Central memory CD8-positive, alpha-beta T cell (primary cell): Measurements from ENCODE around the gene ARHGAP26.
A peak's percentile ranks its signal among the peaks of the same experiment; 100 is the strongest.
"Not testable (repeated sequence)": the region's sequence is repeated elsewhere in the genome, so short reads cannot be mapped to it uniquely, and the experiment has no call there.

ENCODE experiments used
- ATAC-seq: fragments of 150-1000 bp; cut with Tn5 transposase; replicated peaks from 2 replicates; pipeline ENCODE4 v1.10.0; 2022; ENCODE audit warnings: mild to moderate bottlenecking, moderate FRiP score, moderate number of reproducible peaks; ENCODE audit not compliant: poor library complexity, severe bottlenecking; ENCODE audit errors: extremely low read depth
- DNase-seq, 2 donors: peaks; one replicate each; pipeline ENCODE4 v3.0.0; 2021; ENCODE audit warnings: low spot score in 2 of 2
- H3K27ac Mint-ChIP-seq: one replicate; pipeline ENCODE4 v1.8.0; 2022; ENCODE audit warnings: low read depth, mild to moderate bottlenecking, moderate library complexity, mixed read lengths
- H3K27me3 Mint-ChIP-seq: one replicate; pipeline ENCODE4 v1.8.0; 2022; ENCODE audit warnings: mixed read lengths
- H3K36me3 Mint-ChIP-seq: one replicate; pipeline ENCODE4 v1.8.0; 2022; ENCODE audit warnings: mild to moderate bottlenecking, moderate library complexity, mixed read lengths; ENCODE audit not compliant: insufficient read depth
- H3K4me1 Mint-ChIP-seq: one replicate; pipeline ENCODE4 v1.8.0; 2022; ENCODE audit warnings: mixed read lengths
- H3K4me3 Mint-ChIP-seq: one replicate; pipeline ENCODE4 v1.8.0; 2022; ENCODE audit warnings: mild to moderate bottlenecking, moderate library complexity, mixed read lengths
- H3K9me3 Mint-ChIP-seq: one replicate; pipeline ENCODE4 v1.8.0; 2022; ENCODE audit warnings: mixed read lengths

Gene ARHGAP26

DNA sequence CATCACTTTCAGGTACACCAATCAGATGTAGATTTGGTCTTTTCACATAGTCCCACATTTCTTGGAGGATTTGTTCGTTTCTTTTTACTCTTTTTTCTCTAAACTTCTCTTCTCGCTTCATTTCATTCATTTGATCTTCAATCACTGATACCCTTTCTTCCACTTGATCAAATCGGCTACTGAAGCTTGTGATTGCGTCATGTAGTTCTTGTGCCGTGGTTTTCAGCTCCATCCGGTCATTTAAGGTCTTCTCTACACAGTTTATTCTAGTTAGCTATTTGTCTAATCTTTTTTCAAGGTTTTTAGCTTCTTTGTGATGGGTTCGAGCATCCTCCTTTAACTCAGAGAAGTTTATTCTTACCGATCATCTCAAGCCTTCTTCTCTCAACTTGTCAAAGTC is 219.9 kb downstream of the ARHGAP26 start:
- Mint-ChIP-seq H3K9me3 (peaks cover 13% of the 10 kb centered on the region), H3K4me1 (peaks cover 65% of the 10 kb centered on the region)
- ATAC-seq, H3K27ac Mint-ChIP-seq, H3K27me3 Mint-ChIP-seq, H3K36me3 Mint-ChIP-seq, DNase-seq, H3K4me3 Mint-ChIP-seq: not testable (repeated sequence)

DNA sequence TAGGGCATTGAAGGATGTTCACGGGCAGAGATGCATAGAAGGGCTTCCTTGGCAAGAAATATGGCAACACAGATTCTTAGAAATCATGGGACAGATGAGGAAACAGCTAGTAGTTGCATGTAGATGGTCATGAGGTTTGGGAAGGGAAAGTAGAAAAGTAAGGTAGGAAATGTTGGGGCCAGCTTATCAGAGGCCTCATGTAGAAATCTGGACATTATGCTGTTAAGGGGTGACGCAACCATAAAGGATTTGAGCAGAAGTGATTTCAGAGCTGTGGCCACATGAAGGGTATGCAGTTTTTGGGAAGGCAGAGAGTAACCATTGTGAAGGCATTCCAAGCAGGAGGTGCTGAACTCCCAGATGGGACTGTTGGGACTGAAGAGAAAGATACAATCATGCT is 224.0 kb downstream of the ARHGAP26 start:
- ATAC-seq (no peak), DNase-seq (no peak)
- Mint-ChIP-seq H3K27me3 (no peaks in the 10 kb centered on the region), H3K4me3 (peak overlapping the region; percentile 22), H3K27ac (peak overlapping the region; percentile 56), H3K9me3 (peaks cover 5% of the 10 kb centered on the region), H3K4me1 (peaks cover 83% of the 10 kb centered on the region), H3K36me3 (peaks cover 14% of the 10 kb centered on the region)

DNA sequence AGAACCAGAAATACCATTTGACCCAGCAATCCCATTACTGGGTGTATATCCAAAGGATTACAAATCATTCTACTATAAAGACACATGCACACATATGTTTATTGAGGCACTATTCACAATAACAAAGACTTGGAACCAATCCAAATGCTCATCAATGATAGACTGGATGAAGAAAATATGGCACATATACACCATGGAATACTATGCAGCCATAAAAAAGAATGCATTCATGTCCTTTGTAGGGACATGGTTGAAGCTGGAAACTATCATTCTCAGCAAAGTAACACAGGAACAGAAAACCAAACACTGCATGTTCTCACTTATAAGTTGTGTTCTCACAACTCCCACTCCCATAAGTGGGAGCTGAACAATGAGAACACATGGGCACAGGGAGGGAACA is 225.4 kb downstream of the ARHGAP26 start:
- H3K9me3 Mint-ChIP-seq, DNase-seq, H3K27me3 Mint-ChIP-seq, ATAC-seq: not testable (repeated sequence)
- H3K4me3 Mint-ChIP-seq = peak overlapping the region; percentile 12
- H3K27ac Mint-ChIP-seq = peak overlapping the region; percentile 56
- peaks cover 14% of the 10 kb centered on the region for H3K36me3 Mint-ChIP-seq
- peaks cover 82% of the 10 kb centered on the region for H3K4me1 Mint-ChIP-seq

DNA sequence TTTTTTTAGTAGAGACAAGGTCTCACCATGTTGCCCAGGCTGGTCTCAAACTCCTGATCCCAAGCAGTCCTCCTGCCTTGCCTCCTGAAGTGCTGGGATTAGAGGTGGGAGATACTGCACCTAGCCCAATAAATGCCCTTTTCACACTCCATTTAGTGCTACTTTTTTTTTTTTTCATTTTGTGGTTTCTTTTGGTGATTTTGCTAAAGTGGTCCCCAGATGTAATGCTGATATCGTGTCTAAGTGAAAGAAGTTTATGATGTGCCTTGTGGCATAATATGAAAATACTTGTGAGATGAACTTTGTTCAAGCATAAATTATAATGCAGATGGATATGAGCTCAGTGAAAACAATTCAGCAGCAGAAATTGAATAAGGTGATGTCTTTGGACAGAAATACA is 227.4 kb downstream of the ARHGAP26 start:
- Mint-ChIP-seq H3K4me1 (peaks cover 85% of the 10 kb centered on the region), H3K27me3 (no peaks in the 10 kb centered on the region), H3K4me3 (peak overlapping the region; percentile 41), H3K9me3 (no peaks in the 10 kb centered on the region), H3K36me3 (peaks cover 25% of the 10 kb centered on the region), H3K27ac (peak overlapping the region; percentile 64)
- ATAC-seq (no peak), DNase-seq (no peak)

DNA sequence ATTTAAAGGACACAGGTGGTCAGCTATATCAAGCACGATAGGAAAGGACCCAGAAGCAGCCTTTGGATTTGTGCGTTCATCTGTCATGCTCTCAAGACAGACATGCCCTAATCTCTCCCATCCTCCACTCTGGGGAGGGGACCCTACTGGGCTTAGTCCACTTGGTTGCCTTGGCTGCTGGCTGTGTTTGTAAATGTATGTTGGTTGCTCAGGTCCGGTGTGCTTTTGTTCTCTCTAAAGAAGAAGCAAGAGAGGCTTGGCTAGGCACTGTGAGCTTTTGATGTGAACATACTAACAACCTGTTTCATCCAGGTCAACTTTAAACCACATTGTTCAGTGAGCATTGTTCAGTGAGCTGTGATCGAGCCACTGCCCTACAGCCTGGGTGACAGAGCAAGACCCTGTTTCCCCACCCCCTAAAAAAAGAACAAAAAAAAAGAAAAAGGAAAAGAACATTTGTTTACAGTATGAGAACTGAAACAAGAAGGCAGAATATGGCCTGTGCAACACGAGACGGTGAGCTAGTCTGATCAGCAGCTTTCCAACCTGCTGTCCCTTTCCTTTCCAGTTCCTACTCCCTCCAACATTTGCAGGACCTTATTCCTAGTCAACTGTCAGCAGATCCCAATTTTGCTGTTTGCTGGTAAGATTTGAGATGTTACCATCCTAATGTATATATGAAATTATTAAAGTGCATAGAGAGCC is 228.3 kb downstream of the ARHGAP26 start:
- peaks cover 94% of the 10 kb centered on the region for H3K4me1 Mint-ChIP-seq
- H3K27ac Mint-ChIP-seq = peak overlapping the region; percentile 91
- peaks cover 32% of the 10 kb centered on the region for H3K36me3 Mint-ChIP-seq
- no peak for DNase-seq
- no peaks in the 10 kb centered on the region for H3K27me3 Mint-ChIP-seq
- no peak for ATAC-seq
- no peaks in the 10 kb centered on the region for H3K9me3 Mint-ChIP-seq
- peak overlapping the region; percentile 21 for H3K4me3 Mint-ChIP-seq

DNA sequence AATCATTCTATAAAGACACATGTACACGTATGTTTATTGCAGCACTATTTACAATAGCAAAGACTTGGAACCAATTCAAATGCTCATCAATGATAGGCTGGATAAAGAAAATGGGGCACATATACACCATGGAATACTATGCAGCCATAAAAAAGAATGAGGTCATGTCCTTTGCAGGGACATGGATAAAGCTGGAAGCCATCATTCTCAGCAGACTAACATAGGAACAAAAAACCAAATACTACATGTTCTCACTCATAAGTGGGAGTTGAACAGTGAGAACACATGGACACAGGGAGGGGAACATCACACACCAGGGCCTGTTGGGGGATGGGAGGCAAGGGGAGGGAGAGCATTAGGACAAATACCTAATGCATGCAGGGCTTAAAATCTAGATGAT is 230.4 kb downstream of the ARHGAP26 start:
- Mint-ChIP-seq H3K4me1 (peaks cover 92% of the 10 kb centered on the region), H3K27ac (peak overlapping the region; percentile 99), H3K36me3 (peaks cover 35% of the 10 kb centered on the region)
- not testable (repeated sequence) for H3K4me3 Mint-ChIP-seq, H3K9me3 Mint-ChIP-seq, DNase-seq, ATAC-seq, H3K27me3 Mint-ChIP-seq

DNA sequence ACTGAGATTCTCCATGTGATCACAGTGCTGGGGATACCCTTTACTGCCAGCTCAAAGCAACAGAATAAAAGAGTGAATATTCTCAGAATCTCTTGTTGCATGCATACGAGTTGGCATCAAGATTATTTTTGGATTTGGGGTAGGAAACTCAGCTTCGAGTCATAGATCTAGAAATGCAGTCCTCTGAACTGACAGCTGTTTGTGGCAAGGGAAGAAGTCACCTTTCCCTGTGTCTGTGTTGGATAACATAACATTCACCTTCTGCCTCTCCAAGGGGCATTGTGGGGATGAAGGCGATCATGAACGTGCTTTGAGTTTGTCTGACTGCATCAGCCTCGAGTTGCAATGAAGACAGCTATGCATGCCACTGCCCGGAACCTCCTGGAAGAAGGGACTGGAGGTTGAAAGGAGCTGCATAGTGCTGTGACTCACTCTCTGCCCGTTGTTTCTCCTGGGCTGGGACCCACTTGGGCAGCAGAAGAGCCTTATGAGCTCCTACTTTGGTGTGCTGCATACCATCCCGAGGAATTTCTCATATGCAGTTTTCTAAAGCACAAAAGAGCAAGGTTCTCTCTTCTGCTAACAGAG is 231.7 kb downstream of the ARHGAP26 start:
- peaks cover 86% of the 10 kb centered on the region for H3K4me1 Mint-ChIP-seq
- no peaks in the 10 kb centered on the region for H3K27me3 Mint-ChIP-seq
- no peak for ATAC-seq
- H3K4me3 Mint-ChIP-seq = peak overlapping the region; percentile 76
- H3K9me3 Mint-ChIP-seq = no peaks in the 10 kb centered on the region
- H3K27ac Mint-ChIP-seq = peak overlapping the region; percentile 99
- DNase-seq = no peak
- peaks cover 32% of the 10 kb centered on the region for H3K36me3 Mint-ChIP-seq

DNA sequence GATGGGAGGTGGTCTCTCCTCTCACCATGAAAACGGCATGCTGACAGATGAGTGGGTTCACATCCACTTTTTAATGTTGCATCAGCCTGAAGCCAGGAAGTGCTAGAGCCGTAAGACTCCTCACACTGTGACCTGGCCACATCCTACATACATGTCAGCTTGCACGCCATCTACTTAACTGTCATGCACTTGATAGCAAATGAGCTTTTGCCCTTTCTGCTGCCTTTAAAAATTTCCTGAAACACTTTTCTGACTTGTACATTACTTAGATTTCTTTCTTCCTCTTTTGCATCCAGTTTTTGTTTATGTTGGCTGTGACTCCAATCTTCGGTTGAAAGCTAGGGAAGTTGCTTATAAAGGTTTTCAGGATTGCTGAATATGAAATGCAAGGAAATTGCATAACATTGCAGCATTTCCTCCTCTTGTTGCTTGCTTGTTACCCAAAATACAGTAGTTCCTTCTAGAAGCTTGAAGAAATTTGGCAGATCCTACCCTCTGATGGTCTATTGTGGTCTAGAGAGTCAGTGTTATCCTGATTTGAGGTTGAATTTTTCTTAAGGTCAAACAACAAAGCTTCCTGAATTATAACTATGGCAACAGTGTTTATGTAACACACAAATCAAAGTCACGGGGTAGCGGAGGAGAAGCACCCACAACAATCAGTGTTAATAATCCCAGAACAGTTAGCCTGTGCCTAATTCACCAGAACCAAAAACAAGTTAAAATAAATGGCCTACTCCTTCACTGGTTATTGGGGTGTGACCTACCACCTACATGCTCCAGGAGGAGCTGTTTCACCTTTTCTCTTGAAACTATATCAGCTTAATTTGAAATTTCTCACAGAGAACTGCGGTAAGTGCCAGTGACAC is 232.5 kb downstream of the ARHGAP26 start:
- no peaks in the 10 kb centered on the region for H3K27me3 Mint-ChIP-seq
- peak overlapping the region; percentile 76 for H3K4me3 Mint-ChIP-seq
- DNase-seq = peak; percentile 29 to 71
- peaks cover 85% of the 10 kb centered on the region for H3K4me1 Mint-ChIP-seq
- peaks cover 30% of the 10 kb centered on the region for H3K36me3 Mint-ChIP-seq
- H3K27ac Mint-ChIP-seq = peak overlapping the region; percentile 99
- peak; percentile 92 for ATAC-seq
- H3K9me3 Mint-ChIP-seq = no peaks in the 10 kb centered on the region

DNA sequence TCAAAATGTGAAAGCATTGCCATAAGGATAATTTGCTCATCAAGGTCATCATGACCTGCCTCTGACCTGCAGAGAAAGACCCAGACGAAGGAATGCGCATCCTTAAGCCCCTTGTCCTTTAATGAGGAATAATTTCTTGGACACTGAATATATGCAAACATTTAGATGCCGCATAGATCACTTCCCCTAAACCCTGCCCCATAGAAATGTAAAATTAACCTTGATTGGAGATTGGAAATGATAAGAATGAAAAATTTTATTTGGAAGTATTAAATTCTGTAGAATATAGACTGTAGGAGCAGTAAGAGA is 233.1 kb downstream of the ARHGAP26 start:
- DNase-seq (no peak), ATAC-seq (no peak)
- peaks cover 85% of the 10 kb centered on the region for H3K4me1 Mint-ChIP-seq
- H3K4me3 Mint-ChIP-seq = peak overlapping the region; percentile 76
- H3K27ac Mint-ChIP-seq = peak overlapping the region; percentile 99
- peaks cover 33% of the 10 kb centered on the region for H3K36me3 Mint-ChIP-seq
- H3K9me3 Mint-ChIP-seq = no peaks in the 10 kb centered on the region
- H3K27me3 Mint-ChIP-seq = no peaks in the 10 kb centered on the region

DNA sequence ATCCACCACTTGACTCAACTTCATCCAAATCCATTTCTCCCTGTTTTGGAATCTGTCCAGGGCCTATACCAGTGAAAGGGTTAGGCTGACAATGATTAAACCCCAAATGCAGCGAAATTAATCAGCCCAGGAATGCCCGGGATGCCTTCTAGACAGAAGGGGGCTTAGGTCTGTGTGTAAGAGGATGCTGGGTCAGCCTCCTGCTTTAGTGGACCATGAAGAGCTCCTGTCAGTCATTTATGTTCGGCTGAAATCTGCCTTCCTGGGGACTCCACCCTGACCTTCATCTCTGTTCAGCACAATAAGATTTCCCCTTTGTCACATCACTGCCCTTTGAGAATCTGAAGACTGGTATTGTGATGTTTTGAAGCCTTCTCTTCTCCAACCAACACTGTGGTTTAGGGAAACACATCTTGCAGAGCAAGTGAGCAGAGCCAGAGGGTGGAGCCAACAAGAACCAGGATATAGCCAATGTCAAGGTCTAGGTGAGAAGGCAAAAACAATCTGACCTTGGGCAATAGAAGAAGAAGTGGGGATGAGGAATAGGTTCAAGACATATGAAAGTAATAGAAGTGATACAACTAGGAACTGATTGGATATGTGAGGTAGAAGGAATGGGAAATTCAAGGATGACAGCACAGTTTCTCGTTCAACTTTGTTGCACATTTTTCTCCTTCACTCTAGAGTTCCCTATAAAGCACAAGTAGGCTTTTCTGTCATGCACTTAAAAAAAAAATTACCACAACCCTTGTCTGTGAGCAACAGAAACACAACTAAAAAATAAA is 234.4 kb downstream of the ARHGAP26 start:
- Mint-ChIP-seq H3K4me3 (peak overlapping the region; percentile 14), H3K9me3 (no peaks in the 10 kb centered on the region), H3K36me3 (peaks cover 41% of the 10 kb centered on the region), H3K27ac (peak overlapping the region; percentile 99), H3K27me3 (no peaks in the 10 kb centered on the region), H3K4me1 (peaks cover 82% of the 10 kb centered on the region)
- DNase-seq (no peak), ATAC-seq (no peak)

DNA sequence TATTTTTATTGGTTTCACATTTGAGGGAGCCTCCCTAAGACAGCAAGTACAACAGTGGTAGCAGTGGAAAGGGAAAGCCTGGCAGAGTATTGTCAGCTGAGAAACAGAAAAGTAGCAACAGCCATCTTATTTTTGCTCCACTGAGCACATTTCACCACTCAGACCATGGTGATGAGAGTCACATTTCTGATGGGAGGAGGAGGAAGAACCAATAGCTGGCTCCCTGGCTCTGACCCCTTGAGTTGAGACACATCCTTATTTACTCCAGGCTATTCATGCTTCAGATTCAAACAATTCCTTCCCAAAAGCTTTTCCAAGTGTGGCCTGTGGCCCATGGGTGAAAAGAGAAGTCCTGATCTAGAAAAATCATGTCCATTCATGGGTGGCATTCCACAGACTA is 236.3 kb downstream of the ARHGAP26 start:
- no peaks in the 10 kb centered on the region for H3K9me3 Mint-ChIP-seq
- no peak overlapping the region for H3K4me3 Mint-ChIP-seq

DNA sequence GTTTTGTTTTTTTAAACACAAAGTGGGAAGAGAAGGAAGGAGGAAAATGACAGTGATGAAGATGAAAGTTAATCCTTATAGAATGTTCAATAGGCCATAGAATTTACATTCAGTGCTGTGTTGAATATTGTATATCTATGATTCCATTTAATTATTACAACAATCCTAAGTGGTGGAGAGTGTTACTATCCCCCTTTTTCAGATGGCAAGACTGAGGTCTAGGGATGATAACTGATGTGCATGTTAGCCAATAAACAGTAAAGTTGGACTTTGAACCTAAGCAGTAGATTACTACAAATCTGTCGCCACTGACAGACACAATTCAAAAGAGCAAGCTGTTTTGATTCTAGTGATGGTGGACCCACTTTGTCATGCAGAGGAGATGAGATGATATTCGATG is 237.9 kb downstream of the ARHGAP26 start:
- ATAC-seq = no peak
- Mint-ChIP-seq H3K9me3 (no peaks in the 10 kb centered on the region), H3K4me1 (peaks cover 57% of the 10 kb centered on the region), H3K36me3 (peaks cover 26% of the 10 kb centered on the region), H3K27ac (peak overlapping the region; percentile 97), H3K4me3 (peak overlapping the region; percentile 17), H3K27me3 (no peaks in the 10 kb centered on the region)
- no peak for DNase-seq

More for the DNA sequence above, 236.3 kb downstream of the ARHGAP26 start:
- peaks cover 40% of the 10 kb centered on the region for H3K36me3 Mint-ChIP-seq
- no peaks in the 10 kb centered on the region for H3K27me3 Mint-ChIP-seq
- peaks cover 73% of the 10 kb centered on the region for H3K4me1 Mint-ChIP-seq
- ATAC-seq = no peak
- no peak for DNase-seq
- H3K27ac Mint-ChIP-seq = peak overlapping the region; percentile 87
